Neural cell (in vitro differentiated cells): ENCODE data around the gene CCNK. TPM values are rescaled to one million over a fixed set of nuclear protein-coding genes. Genes with fewer than 3 reads are reported as not detected.

Experiments used
- H2AFZ ChIP-seq: fragments of 200-600, 300-800 bp; sonication (generic), shearing (Covaris generic); 2 replicates; pipeline ENCODE4 v1.6.0; 2014; ENCODE audit warnings: low read depth, mild to moderate bottlenecking, antibody characterized with exemption, low read length, moderate library complexity
- H3F3A ChIP-seq: fragments of 200-600 bp; shearing (Covaris generic); 2 replicates; pipeline ENCODE4 v1.6.1; 2016; ENCODE audit warnings: mild to moderate bottlenecking, moderate library complexity, mixed read lengths, antibody characterized with exemption, low read length; ENCODE audit not compliant: insufficient read depth, poor library complexity, severe bottlenecking
- H3K27ac ChIP-seq: fragments of 200-600, 300-800 bp; sonication (generic), shearing (Covaris generic); 2 replicates; pipeline ENCODE4 v1.5.1; 2014; ENCODE audit warnings: mild to moderate bottlenecking, low read length, moderate library complexity
- H3K27me3 ChIP-seq: fragments of 300-800, 200-600 bp; sonication (generic), shearing (Covaris generic); 2 replicates; pipeline ENCODE4 v1.6.0; 2014; ENCODE audit warnings: mild to moderate bottlenecking, low read depth, low read length, moderate library complexity; ENCODE audit not compliant: insufficient read depth
- H3K36me3 ChIP-seq: fragments of 300-800, 200-600 bp; sonication (generic), shearing (Covaris generic); 2 replicates; pipeline ENCODE4 v1.5.1; 2014; ENCODE audit warnings: mild to moderate bottlenecking, antibody characterized with exemption, low read length, moderate library complexity; ENCODE audit not compliant: insufficient read depth
- H3K4me2 ChIP-seq: fragments of 300-800, 200-600 bp; sonication (generic), shearing (Covaris generic); 2 replicates; pipeline ENCODE4 v1.6.0; 2014; ENCODE audit warnings: mild to moderate bottlenecking, low read length
- H3K4me3 ChIP-seq: fragments of 300-800, 200-600 bp; sonication (generic), shearing (Covaris generic); 2 replicates; pipeline ENCODE4 v1.5.1; 2014; ENCODE audit warnings: mild to moderate bottlenecking, low read length, moderate library complexity
- H3K79me2 ChIP-seq: fragments of 200-600 bp; shearing (Covaris generic); replicated peaks from 2 replicates; pipeline ENCODE4 v1.6.0; 2014; ENCODE audit warnings: mild to moderate bottlenecking, low read length, moderate library complexity; ENCODE audit not compliant: insufficient read depth
- H3K9ac ChIP-seq: fragments of 300-800, 200-600 bp; sonication (generic), shearing (Covaris generic); 2 replicates; pipeline ENCODE4 v1.6.1; 2016; ENCODE audit warnings: mild to moderate bottlenecking, low read length, mixed read lengths
- H3K9me2 ChIP-seq: fragments of 200-600 bp; shearing (Covaris generic); 2 replicates; pipeline ENCODE4 v1.6.1; 2016; ENCODE audit warnings: mild to moderate bottlenecking, low read length, mixed read lengths; ENCODE audit not compliant: insufficient read depth
- H3K9me3 ChIP-seq: fragments of 200-600, 300-800 bp; sonication (generic), shearing (Covaris generic); 2 replicates; pipeline ENCODE4 v1.6.1; 2016; ENCODE audit warnings: mild to moderate bottlenecking, mixed run types, low read length, moderate library complexity, mixed read lengths
- H4K20me1 ChIP-seq: fragments of 200-600 bp; shearing (Covaris generic); 2 replicates; pipeline ENCODE4 v1.6.1; 2016; ENCODE audit warnings: mild to moderate bottlenecking, mixed run types; ENCODE audit not compliant: insufficient read depth
- EP300 ChIP-seq: fragments of 450-650 bp; conservative IDR thresholded peaks from 2 replicates; pipeline ENCODE4 v1.6.1; 2014; ENCODE audit warnings: antibody characterized with exemption, mild to moderate bottlenecking, moderate library complexity; ENCODE audit not compliant: poor library complexity, severe bottlenecking
- EZH2 ChIP-seq: fragments of 200-600, 300-800 bp; shearing (Covaris generic), sonication (generic); IDR thresholded peaks from 2 replicates; pipeline ENCODE4 v1.6.1; 2014; ENCODE audit warnings: antibody characterized with exemption, low read length, borderline replicate concordance, mild to moderate bottlenecking; ENCODE audit not compliant: insufficient read depth, poor library complexity, severe bottlenecking
- MXI1 ChIP-seq: fragments of 450-650 bp; conservative IDR thresholded peaks from 2 replicates; pipeline ENCODE4 v1.6.1; 2014; ENCODE audit warnings: antibody characterized with exemption, mild to moderate bottlenecking; ENCODE audit not compliant: poor library complexity, severe bottlenecking
- POLR2AphosphoS5 ChIP-seq: IDR thresholded peaks from 2 replicates; pipeline ENCODE4 v1.6.1; 2012
- RAD21 ChIP-seq: fragments of 450-650 bp; conservative IDR thresholded peaks from 2 replicates; pipeline ENCODE4 v1.6.1; 2014; ENCODE audit warnings: antibody characterized with exemption, mild to moderate bottlenecking, moderate library complexity
- SMC3 ChIP-seq: fragments of 450-650 bp; conservative IDR thresholded peaks from 2 replicates; pipeline ENCODE4 v1.6.1; 2014; ENCODE audit warnings: antibody characterized with exemption, mild to moderate bottlenecking, moderate library complexity; ENCODE audit not compliant: poor library complexity
- TAF1 ChIP-seq: IDR thresholded peaks from 2 replicates; pipeline ENCODE4 v1.6.1; 2012; ENCODE audit warnings: low read depth
- polyA plus RNA-seq: library from polyadenylated mRNA; depleted of rRNA; stranded (reverse); fragments of >200 nt; gene quantifications from 2 replicates; pipeline ENCODE4 v1.2.3, GENCODE V29; 2014
- TF ChIP-seq, protein P1 (sequence below): fragments of 450-650 bp; IDR thresholded peaks from 2 replicates; pipeline ENCODE4 v1.5.1; 2014; ENCODE audit warnings: antibody characterized with exemption, mild to moderate bottlenecking, moderate library complexity; ENCODE audit not compliant: poor library complexity, severe bottlenecking
- TF ChIP-seq, protein P2 (sequence below): IDR thresholded peaks from 2 replicates; pipeline ENCODE4 v1.6.1; 2012; ENCODE audit warnings: borderline replicate concordance

CCNK gene
- polyA plus RNA-seq, 1 donor from 2014 or later: 11.2 TPM

DNA sequence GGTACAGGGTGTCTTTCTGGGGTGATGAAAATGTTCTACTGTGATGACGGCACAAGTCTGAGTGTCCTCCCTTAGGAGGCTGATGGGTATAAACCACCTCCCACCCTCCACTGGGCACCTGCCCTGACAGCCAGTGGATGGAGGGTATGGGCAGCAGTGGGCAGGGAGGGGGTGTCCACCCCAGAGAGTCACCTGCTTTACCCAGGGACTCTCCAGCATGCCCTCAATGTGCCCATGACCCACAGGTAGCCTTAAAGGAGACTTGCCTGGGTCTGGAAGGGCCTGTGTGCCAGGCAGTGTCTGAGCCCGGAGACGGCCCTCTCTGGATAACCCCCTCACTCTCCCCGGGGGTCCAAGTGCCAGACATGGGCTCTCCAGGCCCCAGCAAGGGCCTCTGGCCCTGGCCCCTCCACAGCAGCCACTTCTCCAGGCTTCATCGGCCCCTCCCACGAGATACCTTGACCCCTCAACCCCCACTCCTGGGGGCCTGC lies 38.8 kb downstream of the CCNK start:
- H3K9me3 ChIP-seq: no peaks in the 10 kb centered on the region
- H3K27me3 ChIP-seq: no peaks in the 10 kb centered on the region
- H3F3A ChIP-seq: no peaks in the 10 kb centered on the region
- H3K79me2 ChIP-seq: peaks cover 5% of the 10 kb centered on the region
- no peaks in the 10 kb centered on the region for H3K36me3 ChIP-seq
- no peak overlapping the region for H3K9ac ChIP-seq
- no peak overlapping the region for H2AFZ ChIP-seq
- no peak overlapping the region for H3K27ac ChIP-seq
- no peak overlapping the region for H3K4me2 ChIP-seq
- H3K9me2 ChIP-seq: no peaks in the 10 kb centered on the region
- H3K4me3 ChIP-seq: no peak overlapping the region
- no peaks in the 10 kb centered on the region for H4K20me1 ChIP-seq
- TF ChIP-seq POLR2AphosphoS5 (no peak), EP300 (no peak), EZH2 (no peak), SMC3 (no peak), RAD21 (no peak), MXI1 (no peak), TAF1 (no peak)
- TF ChIP-seq, protein P1, sequence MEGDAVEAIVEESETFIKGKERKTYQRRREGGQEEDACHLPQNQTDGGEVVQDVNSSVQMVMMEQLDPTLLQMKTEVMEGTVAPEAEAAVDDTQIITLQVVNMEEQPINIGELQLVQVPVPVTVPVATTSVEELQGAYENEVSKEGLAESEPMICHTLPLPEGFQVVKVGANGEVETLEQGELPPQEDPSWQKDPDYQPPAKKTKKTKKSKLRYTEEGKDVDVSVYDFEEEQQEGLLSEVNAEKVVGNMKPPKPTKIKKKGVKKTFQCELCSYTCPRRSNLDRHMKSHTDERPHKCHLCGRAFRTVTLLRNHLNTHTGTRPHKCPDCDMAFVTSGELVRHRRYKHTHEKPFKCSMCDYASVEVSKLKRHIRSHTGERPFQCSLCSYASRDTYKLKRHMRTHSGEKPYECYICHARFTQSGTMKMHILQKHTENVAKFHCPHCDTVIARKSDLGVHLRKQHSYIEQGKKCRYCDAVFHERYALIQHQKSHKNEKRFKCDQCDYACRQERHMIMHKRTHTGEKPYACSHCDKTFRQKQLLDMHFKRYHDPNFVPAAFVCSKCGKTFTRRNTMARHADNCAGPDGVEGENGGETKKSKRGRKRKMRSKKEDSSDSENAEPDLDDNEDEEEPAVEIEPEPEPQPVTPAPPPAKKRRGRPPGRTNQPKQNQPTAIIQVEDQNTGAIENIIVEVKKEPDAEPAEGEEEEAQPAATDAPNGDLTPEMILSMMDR: no peak
- TF ChIP-seq, protein P2, sequence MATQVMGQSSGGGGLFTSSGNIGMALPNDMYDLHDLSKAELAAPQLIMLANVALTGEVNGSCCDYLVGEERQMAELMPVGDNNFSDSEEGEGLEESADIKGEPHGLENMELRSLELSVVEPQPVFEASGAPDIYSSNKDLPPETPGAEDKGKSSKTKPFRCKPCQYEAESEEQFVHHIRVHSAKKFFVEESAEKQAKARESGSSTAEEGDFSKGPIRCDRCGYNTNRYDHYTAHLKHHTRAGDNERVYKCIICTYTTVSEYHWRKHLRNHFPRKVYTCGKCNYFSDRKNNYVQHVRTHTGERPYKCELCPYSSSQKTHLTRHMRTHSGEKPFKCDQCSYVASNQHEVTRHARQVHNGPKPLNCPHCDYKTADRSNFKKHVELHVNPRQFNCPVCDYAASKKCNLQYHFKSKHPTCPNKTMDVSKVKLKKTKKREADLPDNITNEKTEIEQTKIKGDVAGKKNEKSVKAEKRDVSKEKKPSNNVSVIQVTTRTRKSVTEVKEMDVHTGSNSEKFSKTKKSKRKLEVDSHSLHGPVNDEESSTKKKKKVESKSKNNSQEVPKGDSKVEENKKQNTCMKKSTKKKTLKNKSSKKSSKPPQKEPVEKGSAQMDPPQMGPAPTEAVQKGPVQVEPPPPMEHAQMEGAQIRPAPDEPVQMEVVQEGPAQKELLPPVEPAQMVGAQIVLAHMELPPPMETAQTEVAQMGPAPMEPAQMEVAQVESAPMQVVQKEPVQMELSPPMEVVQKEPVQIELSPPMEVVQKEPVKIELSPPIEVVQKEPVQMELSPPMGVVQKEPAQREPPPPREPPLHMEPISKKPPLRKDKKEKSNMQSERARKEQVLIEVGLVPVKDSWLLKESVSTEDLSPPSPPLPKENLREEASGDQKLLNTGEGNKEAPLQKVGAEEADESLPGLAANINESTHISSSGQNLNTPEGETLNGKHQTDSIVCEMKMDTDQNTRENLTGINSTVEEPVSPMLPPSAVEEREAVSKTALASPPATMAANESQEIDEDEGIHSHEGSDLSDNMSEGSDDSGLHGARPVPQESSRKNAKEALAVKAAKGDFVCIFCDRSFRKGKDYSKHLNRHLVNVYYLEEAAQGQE: no peak

- H3F3A ChIP-seq: no peaks in the 10 kb centered on the region
- TF ChIP-seq POLR2AphosphoS5: no peak
- TF ChIP-seq, protein P2: no peak
- TF ChIP-seq RAD21: no peak
- TF ChIP-seq EZH2: no peak
- no peak for TF ChIP-seq TAF1
- TF ChIP-seq, protein P1: no peak
- TF ChIP-seq MXI1: no peak
- no peak for TF ChIP-seq EP300
- TF ChIP-seq SMC3: no peak
- peaks cover 5% of the 10 kb centered on the region for H3K79me2 ChIP-seq
- no peak overlapping the region for H3K9ac ChIP-seq
- H3K9me2 ChIP-seq: no peaks in the 10 kb centered on the region
- H2AFZ ChIP-seq: no peak overlapping the region
- no peaks in the 10 kb centered on the region for H4K20me1 ChIP-seq
- no peak overlapping the region for H3K4me3 ChIP-seq
- no peaks in the 10 kb centered on the region for H3K9me3 ChIP-seq
- H3K27ac ChIP-seq: no peak overlapping the region
- no peaks in the 10 kb centered on the region for H3K36me3 ChIP-seq
- no peaks in the 10 kb centered on the region for H3K27me3 ChIP-seq
- H3K4me2 ChIP-seq: no peak overlapping the region
Measured at GRCh38 chr14:99520571-99521081, 39.4 kb downstream of the CCNK start.
